Lower lobe of right lung (tissue), 2 donors: ENCODE results near the gene PPAN. TPM values are rescaled to one million over a fixed set of nuclear protein-coding genes. Genes with fewer than 3 reads are reported as not detected.

Experiments used
- ATAC-seq, 2 donors: fragments of 200-7000 bp; cut with Tn5 transposase; one replicate each; pipeline ENCODE4 v1.9.1; 2020 to 2022; ENCODE audit warnings: mild to moderate bottlenecking in 2 of 2, moderate library complexity in 2 of 2
- DNase-seq: peaks from one replicate; pipeline ENCODE4 v3.0.0-alpha.2; 2020
- H3K27ac ChIP-seq: fragments of 200-600 bp; one replicate; pipeline ENCODE4 v1.8.0; 2022
- H3K27me3 ChIP-seq: fragments of 200-600 bp; one replicate; pipeline ENCODE4 v1.8.0; 2022; ENCODE audit warnings: low read depth
- H3K36me3 ChIP-seq: fragments of 200-600 bp; one replicate; pipeline ENCODE4 v1.8.0; 2022; ENCODE audit warnings: mild to moderate bottlenecking
- H3K4me1 ChIP-seq: fragments of 200-600 bp; one replicate; pipeline ENCODE4 v1.8.0; 2022
- H3K4me3 ChIP-seq: fragments of 200-600 bp; one replicate; pipeline ENCODE4 v1.8.0; 2022; ENCODE audit warnings: mild to moderate bottlenecking
- H3K9me3 ChIP-seq: fragments of 200-600 bp; one replicate; pipeline ENCODE4 v1.8.0; 2022
- CTCF ChIP-seq: fragments of 200-600 bp; IDR thresholded peaks from one replicate; pipeline ENCODE4 v1.8.0; 2022; ENCODE audit warnings: antibody characterized with exemption, mild to moderate bottlenecking
- intact Hi-C: fragments of 100-400 bp; cut with DNase I; formaldehyde crosslinking; loops from one replicate; pipeline ENCODE4 v1.11.0; 2022
- total RNA-seq: library from RNA; stranded (reverse); fragmentation: NEBNext Ultra II Directional; extraction: Animal tissue kit (Norgen Biotek cat#: 25700); gene quantifications from one replicate; pipeline ENCODE4 v1.2.1, GENCODE V29; 2021
- donor health status: DM: no; HTN: yes; CAD: no; lungs with severe emphysema.

Gene PPAN
- total RNA-seq, 1 donor from 2014 or later = 30.8 TPM

GRCh38 chr19:10115392-10116084 is 9.4 kb downstream of the PPAN start:
- no peak for ATAC-seq
- Histone ChIP-seq H3K9me3 (no peaks in the 10 kb centered on the region), H3K4me1 (peaks cover 32% of the 10 kb centered on the region), H3K27me3 (no peaks in the 10 kb centered on the region), H3K4me3 (no peak overlapping the region), H3K27ac (no peak overlapping the region), H3K36me3 (peaks cover 59% of the 10 kb centered on the region)
- intact Hi-C loops = no loop called here
- TF ChIP-seq CTCF = no peak
- DNase-seq = peak; percentile 46

GRCh38 chr19:10116085-10116865 is 10.1 kb downstream of the PPAN start:
- peaks cover 52% of the 10 kb centered on the region for H3K36me3 ChIP-seq
- H3K27ac ChIP-seq = no peak overlapping the region
- H3K27me3 ChIP-seq = no peaks in the 10 kb centered on the region
- ATAC-seq = no peak
- peak; percentile 46 for DNase-seq
- TF ChIP-seq CTCF = no peak
- H3K4me3 ChIP-seq = no peak overlapping the region
- no peaks in the 10 kb centered on the region for H3K9me3 ChIP-seq
- peaks cover 33% of the 10 kb centered on the region for H3K4me1 ChIP-seq
- intact Hi-C loops = no loop called here

GRCh38 chr19:10116866-10117616 is 10.9 kb downstream of the PPAN start:
- no peaks in the 10 kb centered on the region for H3K27me3 ChIP-seq
- no peak for TF ChIP-seq CTCF
- DNase-seq (no peak), ATAC-seq (no peak)
- H3K27ac ChIP-seq = no peak overlapping the region
- no peaks in the 10 kb centered on the region for H3K9me3 ChIP-seq
- H3K36me3 ChIP-seq = peaks cover 50% of the 10 kb centered on the region
- H3K4me1 ChIP-seq = peaks cover 34% of the 10 kb centered on the region
- intact Hi-C loops = no loop called here
- no peak overlapping the region for H3K4me3 ChIP-seq

- intact Hi-C loops = no loop called here
- peaks cover 48% of the 10 kb centered on the region for H3K36me3 ChIP-seq
- no peak for DNase-seq
- H3K4me3 ChIP-seq = peak overlapping the region; percentile 98
- TF ChIP-seq CTCF = no peak
- H3K27me3 ChIP-seq = no peaks in the 10 kb centered on the region
- H3K9me3 ChIP-seq = no peaks in the 10 kb centered on the region
- H3K4me1 ChIP-seq = peaks cover 21% of the 10 kb centered on the region
- peak overlapping the region; percentile 75 for H3K27ac ChIP-seq
- ATAC-seq = no peak
These were observed 12.8 kb downstream of the PPAN start for GRCh38 chr19:10118960-10119359.

GRCh38 chr19:10120538-10121189 is 14.5 kb downstream of the PPAN start:
- H3K27me3 ChIP-seq = no peaks in the 10 kb centered on the region
- no peak overlapping the region for H3K4me3 ChIP-seq
- peaks cover 31% of the 10 kb centered on the region for H3K36me3 ChIP-seq
- H3K9me3 ChIP-seq = no peaks in the 10 kb centered on the region
- no peak for TF ChIP-seq CTCF
- no peak for ATAC-seq
- no peak overlapping the region for H3K27ac ChIP-seq
- peaks cover 21% of the 10 kb centered on the region for H3K4me1 ChIP-seq
- intact Hi-C loops = no loop called here
- no peak for DNase-seq
